ENCODE measurements around the gene ZNRF3.
"Not testable (repeated sequence)": the region's sequence is repeated elsewhere in the genome, so short reads cannot be mapped to it uniquely, and the experiment has no call there.

Gene ZNRF3

GRCh38 chr22:29003975-29004646 is 120.7 kb downstream of the ZNRF3 start:
- no peak for DNase-seq (ENCODE audit: low read depth, low spot score)
- TF ChIP-seq CTCF (IDR thresholded peaks at IDR 0.05; ENCODE audit: insufficient read depth, low read length, missing control alignments): no peak
- no peak overlapping the region for H3K4me3 ChIP-seq (ENCODE audit: low read depth, low read length)
- CTCF ChIA-PET: interaction anchor here (1.9 kb wide), 1 partner anchor 37 kb away, joined by 5 read pairs; no protein-coding TSS in a partner anchor
- POLR2A ChIA-PET: no interaction called here

GRCh38 chr22:29004647-29005371 is 121.4 kb downstream of the ZNRF3 start:
- ChIA-PET POLR2A (no interaction called here), CTCF (interaction anchor here (1.0 to 1.9 kb wide), 2 partner anchors 23 to 36 kb away, joined by 3 to 5 read pairs; no protein-coding TSS in a partner anchor)
- H3K4me3 ChIP-seq (ENCODE audit: low read depth, low read length): no peak overlapping the region
- no peak for TF ChIP-seq CTCF (IDR thresholded peaks at IDR 0.05; ENCODE audit: insufficient read depth, low read length, missing control alignments)
- no peak for DNase-seq (ENCODE audit: low read depth, low spot score)

GRCh38 chr22:29005754-29006153 is 122.4 kb downstream of the ZNRF3 start:
- CTCF ChIA-PET: interaction anchor here (1.0 to 1.9 kb wide), 2 partner anchors 22 to 35 kb away, joined by 3 to 5 read pairs; no protein-coding TSS in a partner anchor
- POLR2A ChIA-PET: not testable (repeated sequence)

GRCh38 chr22:29006346-29006745 is 123.0 kb downstream of the ZNRF3 start:
- no peak overlapping the region for H3K4me3 ChIP-seq (ENCODE audit: low read depth, low read length)
- no peak for DNase-seq (ENCODE audit: low read depth, low spot score)
- ChIA-PET CTCF (interaction anchor here (1.9 kb wide), 1 partner anchor 35 kb away, joined by 5 read pairs; no protein-coding TSS in a partner anchor), POLR2A (no interaction called here)
- no peak for TF ChIP-seq CTCF (IDR thresholded peaks at IDR 0.05; ENCODE audit: insufficient read depth, low read length, missing control alignments)

More at GRCh38 chr22:29005754-29006153, 122.4 kb downstream of the ZNRF3 start:
- not testable (repeated sequence) for DNase-seq (ENCODE audit: low read depth, low spot score); H3K4me3 ChIP-seq (ENCODE audit: low read depth, low read length)

- DNase-seq (ENCODE audit: low read depth, low spot score): no peak
- H3K4me3 ChIP-seq (ENCODE audit: low read depth, low read length): no peak overlapping the region
- no peak for TF ChIP-seq CTCF (IDR thresholded peaks at IDR 0.05; ENCODE audit: insufficient read depth, low read length, missing control alignments)
- POLR2A ChIA-PET: no interaction called here
- CTCF ChIA-PET: no interaction called here
Observed at GRCh38 chr22:29009148-29009547, 125.8 kb downstream of the ZNRF3 start.

- ChIA-PET CTCF (interaction anchor here (1.1 to 1.7 kb wide), 2 partner anchors 19 to 155 kb away, joined by 3 to 4 read pairs; no protein-coding TSS in a partner anchor), POLR2A (no interaction called here)
- no peak for TF ChIP-seq CTCF (IDR thresholded peaks at IDR 0.05; ENCODE audit: insufficient read depth, low read length, missing control alignments)
- no peak overlapping the region for H3K4me3 ChIP-seq (ENCODE audit: low read depth, low read length)
- DNase-seq (ENCODE audit: low read depth, low spot score): no peak
Observed at GRCh38 chr22:29011240-29012100, 128.1 kb downstream of the ZNRF3 start.
